HTR-8/SVneo (cell line): ENCODE results near the gene BABAM2.
"Not testable (repeated sequence)": the region's sequence is repeated elsewhere in the genome, so short reads cannot be mapped to it uniquely, and the experiment has no call there.

ENCODE experiments used
- DNase-seq: peaks from one replicate; pipeline ENCODE4 v3.0.0; 2011; ENCODE audit warnings: low spot score, mixed read lengths; ENCODE audit not compliant: insufficient read length
- FAIRE-seq: peaks from 2 replicates; lab custom pipeline; 2011; peaks lifted over from hg19 to GRCh38; lab: Jason Lieb, UNC

BABAM2 gene

GRCh38 chr2:27967076-27967475 is 76.5 kb downstream of the BABAM2 start:
- FAIRE-seq (no peak), DNase-seq (no peak)

GRCh38 chr2:27968045-27968444 is 77.5 kb downstream of the BABAM2 start:
- not testable (repeated sequence) for FAIRE-seq

GRCh38 chr2:27968957-27969356 is 78.4 kb downstream of the BABAM2 start:
- not testable (repeated sequence) for FAIRE-seq, DNase-seq

More at GRCh38 chr2:27968045-27968444, 77.5 kb downstream of the BABAM2 start:
- DNase-seq = not testable (repeated sequence)

GRCh38 chr2:27972311-27972710 is 81.8 kb downstream of the BABAM2 start:
- FAIRE-seq (no peak), DNase-seq (no peak)

- DNase-seq = no peak
- no peak for FAIRE-seq
Measured at GRCh38 chr2:27973592-27973991, 83.1 kb downstream of the BABAM2 start.

GRCh38 chr2:27976308-27976707 is 85.8 kb downstream of the BABAM2 start:
- DNase-seq (no peak), FAIRE-seq (no peak)

GRCh38 chr2:27977731-27978312 is 87.3 kb downstream of the BABAM2 start:
- FAIRE-seq (peak; percentile 82), DNase-seq (peak; percentile 59)

GRCh38 chr2:27978761-27979160 is 88.2 kb downstream of the BABAM2 start:
- not testable (repeated sequence) for DNase-seq, FAIRE-seq

GRCh38 chr2:27980242-27980641 is 89.7 kb downstream of the BABAM2 start:
- no peak for FAIRE-seq

GRCh38 chr2:27984153-27984552 is 93.6 kb downstream of the BABAM2 start:
- DNase-seq = no peak
- FAIRE-seq = no peak

More at GRCh38 chr2:27980242-27980641, 89.7 kb downstream of the BABAM2 start:
- DNase-seq = no peak

- FAIRE-seq = no peak
- no peak for DNase-seq
Measured at GRCh38 chr2:27988306-27988705, 97.8 kb downstream of the BABAM2 start.

- FAIRE-seq (no peak), DNase-seq (no peak)
Measured at GRCh38 chr2:27988718-27989117, 98.2 kb downstream of the BABAM2 start.

GRCh38 chr2:27989149-27989548 is 98.6 kb downstream of the BABAM2 start:
- DNase-seq = no peak
- FAIRE-seq = no peak

GRCh38 chr2:27990030-27990590 is 99.6 kb downstream of the BABAM2 start:
- DNase-seq (no peak), FAIRE-seq (no peak)

- FAIRE-seq = no peak
Measured at GRCh38 chr2:27991146-27991545, 100.6 kb downstream of the BABAM2 start.

GRCh38 chr2:27992787-27993401 is 102.4 kb downstream of the BABAM2 start:
- peak; percentile 72 for FAIRE-seq
- DNase-seq = peak; percentile 74

More at GRCh38 chr2:27991146-27991545, 100.6 kb downstream of the BABAM2 start:
- no peak for DNase-seq

- no peak for FAIRE-seq
- DNase-seq = no peak
Measured at GRCh38 chr2:27993402-27993787, 102.9 kb downstream of the BABAM2 start.

- DNase-seq (no peak), FAIRE-seq (peak; percentile 49)
Measured at GRCh38 chr2:27993950-27994728, 103.6 kb downstream of the BABAM2 start.

- DNase-seq (no peak), FAIRE-seq (peak; percentile 16)
Measured at GRCh38 chr2:27996156-27996922, 105.8 kb downstream of the BABAM2 start.

GRCh38 chr2:28000287-28000686 is 109.8 kb downstream of the BABAM2 start:
- DNase-seq (no peak), FAIRE-seq (no peak)
